CD14-positive monocyte (primary cell): ENCODE results near the gene MED27. TPM values are rescaled to one million over a fixed set of nuclear protein-coding genes. Genes with fewer than 3 reads are reported as not detected.

Source experiments
- DNase-seq, 3 donors: peaks; one replicate each; pipeline ENCODE4 v3.0.0-alpha.2; 2011 to 2022
- H2AFZ ChIP-seq: 2 replicates; pipeline ENCODE4 v1.6.0; 2012; ENCODE audit warnings: mild to moderate bottlenecking, low read depth, low read length, inconsistent platforms; ENCODE audit not compliant: insufficient read depth, poor library complexity, severe bottlenecking
- H3K27ac ChIP-seq, 2 donors: 1 replicate in 1 of 2; 2 replicates in 1 of 2; pipeline ENCODE4 v1.5.1; 2012 to 2013; ENCODE audit warnings: low read length in 2 of 2, control low read depth in 1 of 2, inconsistent platforms in 1 of 2, low read depth in 1 of 2, mild to moderate bottlenecking in 1 of 2
- H3K27me3 ChIP-seq, 2 donors: one replicate each; pipeline versions ENCODE4 v1.6.0 to v1.6.1; 2011 to 2013; ENCODE audit warnings: low read length in 2 of 2; ENCODE audit not compliant: control insufficient read depth in 2 of 2, insufficient read depth in 2 of 2
- H3K36me3 ChIP-seq, 2 donors: replicated peaks in 1 of 2; 1 replicate in 1 of 2; 2 replicates in 1 of 2; pipeline versions ENCODE4 v1.5.1 to v1.6.1; 2012 to 2013; ENCODE audit warnings: low read length in 2 of 2, control low read depth in 1 of 2, inconsistent platforms in 1 of 2, mild to moderate bottlenecking in 1 of 2; ENCODE audit not compliant: insufficient read depth in 2 of 2, control insufficient read depth in 1 of 2
- H3K4me1 ChIP-seq, 2 donors: 1 replicate in 1 of 2; 2 replicates in 1 of 2; pipeline versions ENCODE4 v1.5.1 to v1.6.1; 2012 to 2013; ENCODE audit warnings: low read length in 2 of 2, control low read depth in 1 of 2, inconsistent platforms in 1 of 2, mild to moderate bottlenecking in 1 of 2, moderate library complexity in 1 of 2; ENCODE audit not compliant: insufficient read depth in 2 of 2, control insufficient read depth in 1 of 2
- H3K4me2 ChIP-seq: replicated peaks from 2 replicates; pipeline ENCODE3; 2012; ENCODE audit warnings: low read length, moderate library complexity, mild to moderate bottlenecking; ENCODE audit not compliant: poor library complexity, severe bottlenecking; ENCODE audit errors: extremely low read depth
- H3K4me3 ChIP-seq, 3 experiments: fragments of 200-600 bp in 1 of 3; sonication (generic) in 1 of 3; replicated peaks in 1 of 3; 1 replicate in 2 of 3; 2 replicates in 1 of 3; pipeline ENCODE4 v1.5.1; 2011 to 2013; ENCODE audit warnings: low read length in 3 of 3, mild to moderate bottlenecking in 3 of 3, control low read depth in 2 of 3, low read depth in 2 of 3, inconsistent platforms in 1 of 3, moderate library complexity in 1 of 3
- H3K79me2 ChIP-seq: 2 replicates; pipeline ENCODE4 v1.6.0; 2012; ENCODE audit warnings: mild to moderate bottlenecking, control low read depth, inconsistent platforms, low read length, moderate library complexity; ENCODE audit not compliant: insufficient read depth
- H3K9ac ChIP-seq: 2 replicates; pipeline ENCODE4 v1.6.0; 2017; ENCODE audit warnings: low read length, mild to moderate bottlenecking; ENCODE audit not compliant: insufficient read depth, poor library complexity, severe bottlenecking
- H3K9me3 ChIP-seq, 2 donors: replicated peaks in 1 of 2; 1 replicate in 1 of 2; 2 replicates in 1 of 2; pipeline versions ENCODE4 v1.5.1 to v1.6.1; 2012 to 2013; ENCODE audit warnings: low read length in 2 of 2, control low read depth in 1 of 2; ENCODE audit not compliant: control insufficient read depth in 1 of 2, insufficient read depth in 1 of 2
- H4K20me1 ChIP-seq: 2 replicates; pipeline ENCODE4 v1.6.0; 2012; ENCODE audit warnings: mild to moderate bottlenecking, low read length, control low read depth, moderate library complexity; ENCODE audit not compliant: insufficient read depth
- H3K27ac Mint-ChIP-seq, 7 donors: one replicate each; pipeline ENCODE4 v1.8.0; 2020; ENCODE audit warnings: mild to moderate bottlenecking in 7 of 7, mixed read lengths in 7 of 7, moderate library complexity in 6 of 7, inconsistent platforms in 2 of 7
- H3K27me3 Mint-ChIP-seq, 3 donors: one replicate each; pipeline ENCODE4 v1.8.0; 2021 to 2022; ENCODE audit warnings: low read depth in 3 of 3, mild to moderate bottlenecking in 3 of 3, mixed read lengths in 3 of 3, moderate library complexity in 3 of 3, inconsistent platforms in 1 of 3
- H3K36me3 Mint-ChIP-seq, 2 donors: one replicate each; pipeline ENCODE4 v1.8.0; 2020; ENCODE audit warnings: mixed read lengths in 2 of 2, inconsistent platforms in 1 of 2, mild to moderate bottlenecking in 1 of 2
- H3K4me1 Mint-ChIP-seq: one replicate; pipeline ENCODE4 v1.8.0; 2020; ENCODE audit warnings: mild to moderate bottlenecking, mixed read lengths
- H3K4me3 Mint-ChIP-seq, 2 donors: one replicate each; pipeline ENCODE4 v1.8.0; 2020; ENCODE audit warnings: mild to moderate bottlenecking in 2 of 2, mixed read lengths in 2 of 2, moderate library complexity in 1 of 2
- H3K9me3 Mint-ChIP-seq, 7 donors: one replicate each; pipeline ENCODE4 v1.8.0; 2020 to 2022; ENCODE audit warnings: mixed read lengths in 7 of 7, mild to moderate bottlenecking in 6 of 7, moderate library complexity in 6 of 7, inconsistent platforms in 2 of 7
- WGBS: methylation state at CpG from one replicate; pipeline ENCODE4 v1.1.5; 2013; ENCODE audit warnings: missing lambda C conversion rate; ENCODE audit not compliant: insufficient coverage; 5-methylcytosine and 5-hydroxymethylcytosine counted together
- intact Hi-C, 2 donors: fragments of 100-400 bp; cut with micrococcal nuclease; formaldehyde crosslinking; loops; one replicate each; pipeline versions ENCODE4 v1.15.0 to v1.15.1; 2023
- polyA plus RNA-seq, 3 donors: library from polyadenylated mRNA; depleted of rRNA in 1 of 3; unstranded in 2 of 3; stranded (reverse) in 1 of 3; fragments of 300-500 nt in 2 of 3; fragments of >200 nt in 1 of 3; fragmentation: Illumina TruSeq in 2 of 3; gene quantifications; 1 replicate in 2 of 3; 2 replicates in 1 of 3; pipeline ENCODE4 v1.2.3, GENCODE V29; 2012 to 2021
- TF ChIP-seq, protein P1 (sequence below): fragments of 200-600 bp; IDR thresholded peaks from one replicate; pipeline ENCODE4 v1.8.0; 2022; ENCODE audit warnings: antibody characterized with exemption, mild to moderate bottlenecking

Gene MED27
- polyA plus RNA-seq, 3 donors: 14.0 to 26.9 (median 25.8) TPM

DNA sequence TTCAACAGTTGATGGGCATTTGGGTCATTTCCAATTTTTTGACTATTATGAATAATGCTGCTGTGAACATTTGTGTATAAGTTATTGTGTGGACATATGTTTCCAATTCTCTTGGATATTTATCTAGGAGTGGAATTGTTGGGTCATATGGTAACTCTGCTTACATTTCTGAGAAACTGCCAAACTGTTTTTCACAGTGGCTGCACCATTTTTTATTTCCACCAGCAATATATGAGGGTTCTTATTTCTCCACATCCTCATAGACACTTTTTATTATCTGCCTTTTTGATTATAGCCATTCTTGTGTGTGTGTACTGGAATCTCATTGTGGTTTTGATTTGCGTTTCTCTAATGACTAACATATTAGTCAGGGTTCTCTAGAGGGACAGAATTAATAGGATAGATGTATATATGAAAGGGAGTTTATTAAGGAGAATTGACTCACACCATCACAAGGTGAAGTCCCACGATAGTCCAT lies 14.7 kb upstream of the MED27 start:
- H2AFZ ChIP-seq: no peak overlapping the region
- DNase-seq: no peak
- WGBS: no CpG with 5 or more reads among the region's 2 CpGs
- no peaks in the 10 kb centered on the region for H3K4me1 ChIP-seq
- no peaks in the 10 kb centered on the region for H3K79me2 ChIP-seq
- Mint-ChIP-seq H3K4me1 (no peaks in the 10 kb centered on the region), H3K27ac (no peak overlapping the region), H3K9me3 (peaks cover 0 to 6% (median under 1%) of the 10 kb centered on the region in 7 donors), H3K4me3 (no peak overlapping the region), H3K36me3 (no peaks in the 10 kb centered on the region), H3K27me3 (peaks cover 7 to 25% (median 9%) of the 10 kb centered on the region in 3 donors)
- H4K20me1 ChIP-seq: no peaks in the 10 kb centered on the region
- TF ChIP-seq, protein P1, sequence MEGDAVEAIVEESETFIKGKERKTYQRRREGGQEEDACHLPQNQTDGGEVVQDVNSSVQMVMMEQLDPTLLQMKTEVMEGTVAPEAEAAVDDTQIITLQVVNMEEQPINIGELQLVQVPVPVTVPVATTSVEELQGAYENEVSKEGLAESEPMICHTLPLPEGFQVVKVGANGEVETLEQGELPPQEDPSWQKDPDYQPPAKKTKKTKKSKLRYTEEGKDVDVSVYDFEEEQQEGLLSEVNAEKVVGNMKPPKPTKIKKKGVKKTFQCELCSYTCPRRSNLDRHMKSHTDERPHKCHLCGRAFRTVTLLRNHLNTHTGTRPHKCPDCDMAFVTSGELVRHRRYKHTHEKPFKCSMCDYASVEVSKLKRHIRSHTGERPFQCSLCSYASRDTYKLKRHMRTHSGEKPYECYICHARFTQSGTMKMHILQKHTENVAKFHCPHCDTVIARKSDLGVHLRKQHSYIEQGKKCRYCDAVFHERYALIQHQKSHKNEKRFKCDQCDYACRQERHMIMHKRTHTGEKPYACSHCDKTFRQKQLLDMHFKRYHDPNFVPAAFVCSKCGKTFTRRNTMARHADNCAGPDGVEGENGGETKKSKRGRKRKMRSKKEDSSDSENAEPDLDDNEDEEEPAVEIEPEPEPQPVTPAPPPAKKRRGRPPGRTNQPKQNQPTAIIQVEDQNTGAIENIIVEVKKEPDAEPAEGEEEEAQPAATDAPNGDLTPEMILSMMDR: no peak
- H3K36me3 ChIP-seq: no peaks in the 10 kb centered on the region
- no peak overlapping the region for H3K4me2 ChIP-seq
- H3K4me3 ChIP-seq: no peak overlapping the region
- no peak overlapping the region for H3K9ac ChIP-seq
- no peak overlapping the region for H3K27ac ChIP-seq
- no peaks in the 10 kb centered on the region for H3K27me3 ChIP-seq
- intact Hi-C loops: no loop called here
- H3K9me3 ChIP-seq: no peaks in the 10 kb centered on the region

DNA sequence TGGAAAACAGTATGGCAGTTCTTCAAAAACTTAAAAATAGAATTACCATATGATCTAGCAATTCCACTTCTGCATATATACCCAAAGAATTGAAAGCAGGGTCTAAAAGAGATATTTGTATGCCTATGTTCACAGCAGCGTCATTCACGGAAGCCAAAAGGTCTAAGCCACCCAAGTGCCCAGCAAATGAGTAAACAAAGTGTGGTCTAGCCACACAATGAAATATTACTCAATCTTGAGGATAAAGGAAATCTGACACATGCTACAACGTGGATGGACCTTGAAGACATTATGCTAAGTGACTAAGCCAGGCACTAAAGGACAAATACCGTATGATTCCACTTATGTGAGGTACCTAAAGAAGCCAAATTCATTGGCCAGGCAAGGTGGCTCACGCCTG lies 11.1 kb upstream of the MED27 start:
- intact Hi-C loops: no loop called here
- Histone ChIP-seq H3K27me3 (peaks cover 0 to 3% of the 10 kb centered on the region in 2 donors), H4K20me1 (no peaks in the 10 kb centered on the region), H3K27ac (no peak overlapping the region), H3K79me2 (no peaks in the 10 kb centered on the region), H3K9ac (no peak overlapping the region), H3K4me1 (no peaks in the 10 kb centered on the region), H3K4me3 (no peak overlapping the region), H3K4me2 (no peak overlapping the region), H3K36me3 (no peaks in the 10 kb centered on the region), H2AFZ (no peak overlapping the region), H3K9me3 (no peaks in the 10 kb centered on the region)
- no peaks in the 10 kb centered on the region for H3K4me1 Mint-ChIP-seq
- H3K27me3 Mint-ChIP-seq: peaks cover 4 to 23% (median 11%) of the 10 kb centered on the region in 3 donors
- peaks cover 0 to 9% (median 3%) of the 10 kb centered on the region in 7 donors for H3K9me3 Mint-ChIP-seq
- 80% methylated on average over 3 of the region's 5 CpGs for WGBS
- no peak overlapping the region for H3K4me3 Mint-ChIP-seq
- no peak for DNase-seq
- no peaks in the 10 kb centered on the region for H3K36me3 Mint-ChIP-seq
- TF ChIP-seq, protein P1: no peak
- H3K27ac Mint-ChIP-seq: no peak overlapping the region
